GM21786 (cell line): ENCODE data around the gene PPCS.
A peak's percentile ranks its signal among the peaks of the same experiment; 100 is the strongest.

ENCODE experiments used
- ATAC-seq: cut with Tn5 transposase; IDR thresholded peaks from one replicate; pipeline ENCODE4 v1.9.1; 2021; ENCODE audit not compliant: unreplicated experiment

Gene PPCS

DNA sequence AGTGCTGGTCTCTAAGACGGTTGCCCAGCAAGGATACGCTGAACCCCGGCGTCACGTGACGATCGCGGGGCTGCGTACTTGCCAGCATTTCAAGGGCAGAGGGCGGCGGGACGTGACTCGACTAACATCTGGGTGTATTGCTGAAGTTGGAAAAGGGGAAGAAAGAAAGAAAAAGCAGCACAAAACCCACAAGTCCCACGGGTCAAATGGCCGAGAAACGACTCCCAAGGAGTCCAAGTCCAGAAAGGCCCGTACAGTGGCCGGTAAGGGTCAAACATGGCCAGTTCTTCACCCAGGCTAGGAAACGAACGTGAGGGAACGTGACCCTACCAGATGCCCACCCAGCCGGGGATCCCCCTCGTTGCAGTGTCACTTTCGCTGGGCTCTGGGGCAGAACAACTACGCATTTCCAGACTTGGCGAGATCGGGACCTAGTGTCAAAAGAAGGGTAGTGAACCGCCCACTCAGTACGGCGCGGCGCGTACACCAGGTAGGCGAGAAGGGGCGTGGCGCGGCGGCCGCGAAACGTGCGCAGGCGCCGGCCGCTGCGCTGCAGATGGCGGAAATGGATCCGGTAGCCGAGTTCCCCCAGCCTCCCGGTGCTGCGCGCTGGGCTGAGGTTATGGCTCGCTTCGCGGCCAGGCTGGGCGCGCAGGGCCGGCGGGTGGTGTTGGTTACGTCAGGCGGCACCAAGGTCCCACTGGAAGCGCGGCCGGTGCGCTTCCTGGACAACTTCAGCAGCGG, at the start of gene PPCS, which contains the start of gene ZMYND12:
TSS of gene PPCS (plus strand) at position 534 of the 744 bp plus-strand sequence. CDS start at position 557, 23 bp downstream.
TSS of gene ZMYND12 (minus strand) at position 13 of the 744 bp plus-strand sequence. CDS start 25 bp downstream, outside the sequence.
- ATAC-seq, result peak; percentile 82

DNA sequence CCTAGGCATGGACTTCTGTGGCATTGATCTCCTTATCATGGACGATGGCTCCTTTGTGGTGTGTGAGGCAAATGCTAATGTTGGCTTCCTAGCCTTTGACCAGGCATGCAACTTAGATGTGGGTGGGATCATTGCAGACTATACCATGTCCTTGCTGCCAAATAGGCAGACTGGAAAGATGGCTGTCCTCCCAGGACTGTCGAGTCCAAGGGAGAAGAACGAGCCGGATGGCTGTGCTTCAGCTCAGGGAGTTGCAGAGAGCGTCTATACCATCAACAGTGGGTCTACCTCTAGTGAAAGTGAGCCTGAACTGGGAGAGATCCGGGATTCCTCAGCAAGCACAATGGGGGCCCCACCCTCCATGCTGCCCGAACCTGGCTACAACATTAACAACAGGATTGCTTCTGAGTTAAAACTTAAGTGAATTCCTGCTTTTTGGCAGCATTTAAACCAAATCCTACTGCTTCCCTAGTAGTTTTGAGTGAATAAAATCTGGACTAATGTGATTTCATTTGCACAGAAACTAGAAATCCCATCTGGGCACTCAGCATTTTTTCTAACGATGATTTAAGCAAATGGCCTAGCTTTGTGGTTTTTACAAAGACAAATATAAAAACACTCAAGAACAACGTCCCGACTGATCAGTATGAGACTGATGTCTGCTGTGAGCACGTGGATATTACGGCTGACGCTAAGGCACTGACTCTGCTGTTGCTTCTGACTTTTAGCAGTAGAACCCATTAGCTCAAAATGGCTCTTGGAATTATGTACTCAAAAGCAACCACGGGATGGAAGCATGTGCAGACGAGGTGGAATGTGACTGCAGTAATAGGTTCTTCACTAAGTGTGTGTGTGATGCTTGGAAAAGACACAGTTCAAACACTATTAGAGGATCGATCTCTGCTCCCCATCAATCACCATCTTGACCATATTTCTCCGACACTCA, 41.5 kb upstream of the PPCS start:
- no peak for ATAC-seq

DNA sequence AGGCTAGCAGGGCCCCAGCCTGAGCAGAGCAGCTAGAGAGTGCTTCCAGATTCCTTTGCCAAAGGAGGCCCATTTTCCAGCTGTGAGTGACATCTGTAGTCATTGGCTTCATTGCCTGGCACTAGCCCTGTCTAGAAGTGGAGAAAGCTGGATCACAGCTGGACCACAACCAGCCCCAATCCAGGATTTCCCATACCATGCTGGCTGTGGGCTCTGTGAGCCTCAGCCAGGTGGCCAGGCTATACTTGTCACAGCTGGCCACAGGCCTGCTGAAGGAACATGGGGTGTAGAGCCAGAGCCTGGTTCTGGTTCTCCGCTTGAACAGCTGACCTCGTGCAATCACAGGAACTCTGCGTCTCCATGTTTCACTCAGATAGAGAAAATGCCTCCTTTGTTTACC, 39.2 kb upstream of the PPCS start:
- no peak for ATAC-seq

DNA sequence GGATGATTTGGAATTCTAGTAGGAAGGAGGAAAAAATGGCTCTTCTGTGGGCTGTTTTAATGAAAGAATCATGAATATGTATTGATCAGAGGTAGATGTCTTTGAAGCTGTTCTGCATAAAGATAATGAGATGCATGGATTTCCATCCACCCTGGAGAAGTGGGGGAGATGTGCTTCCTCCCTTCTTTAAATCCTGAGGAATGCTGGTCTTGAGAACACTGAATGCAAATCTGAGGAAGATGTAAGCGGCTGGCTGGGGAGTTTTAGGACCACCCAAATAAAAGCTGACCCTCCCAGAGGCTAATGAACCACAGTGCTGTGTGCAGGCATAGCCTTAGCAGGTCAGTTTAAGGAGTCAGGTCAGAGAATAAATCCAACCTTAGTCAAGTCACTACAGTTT, 37.8 kb upstream of the PPCS start:
- ATAC-seq, result no peak

DNA sequence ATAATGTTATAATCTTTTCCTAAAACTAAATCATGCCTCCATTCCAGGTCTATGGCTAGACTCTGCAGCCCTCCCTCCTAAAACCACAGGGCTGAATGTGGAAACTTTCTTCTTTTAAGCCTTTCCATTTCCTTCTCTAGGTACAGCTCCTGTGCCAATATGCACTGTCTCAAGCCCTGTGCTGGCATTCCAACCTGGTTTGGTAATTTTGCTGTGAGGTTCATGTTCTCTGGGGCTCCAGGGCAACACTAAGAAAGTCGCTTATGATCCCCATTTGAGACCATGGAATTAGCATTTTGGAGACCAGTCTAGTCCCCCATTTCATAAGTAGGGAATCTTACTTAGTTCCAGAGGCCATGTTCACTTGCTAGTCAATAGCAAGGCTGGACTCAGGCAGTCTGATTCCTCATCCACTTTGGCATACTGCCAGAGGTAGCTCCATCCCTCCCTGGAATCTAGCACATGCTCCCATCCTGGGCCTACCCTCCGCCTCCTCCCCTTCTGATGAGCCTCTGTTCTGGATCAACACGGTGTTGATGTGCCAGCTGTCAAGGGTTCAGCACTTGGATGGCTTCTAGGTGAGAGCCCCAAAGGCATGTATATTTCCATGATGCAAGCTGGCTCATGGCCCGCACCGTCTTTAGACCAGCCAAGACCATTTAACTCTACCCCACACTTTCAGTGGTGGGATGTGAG, 37.1 kb upstream of the PPCS start:
- ATAC-seq, result no peak

DNA sequence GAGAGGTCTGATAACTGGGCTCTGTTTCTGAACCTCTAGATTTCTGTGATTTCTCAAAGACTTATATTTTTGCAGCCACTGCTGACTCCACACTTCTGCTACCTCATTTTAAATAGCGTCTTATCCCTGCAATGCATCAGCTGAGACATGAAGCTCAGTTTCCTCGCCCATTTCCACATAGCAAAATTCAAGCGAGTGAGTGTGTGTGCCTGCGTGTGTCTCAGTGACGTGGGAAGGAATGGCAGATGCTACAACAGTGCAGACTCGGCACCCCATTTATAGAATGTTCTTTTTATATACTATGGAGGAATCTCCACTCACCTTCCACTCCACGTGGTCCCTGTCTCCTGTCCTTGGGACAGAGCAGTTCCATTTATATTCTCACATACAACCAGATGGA, 36.2 kb upstream of the PPCS start:
- ATAC-seq, result no peak

DNA sequence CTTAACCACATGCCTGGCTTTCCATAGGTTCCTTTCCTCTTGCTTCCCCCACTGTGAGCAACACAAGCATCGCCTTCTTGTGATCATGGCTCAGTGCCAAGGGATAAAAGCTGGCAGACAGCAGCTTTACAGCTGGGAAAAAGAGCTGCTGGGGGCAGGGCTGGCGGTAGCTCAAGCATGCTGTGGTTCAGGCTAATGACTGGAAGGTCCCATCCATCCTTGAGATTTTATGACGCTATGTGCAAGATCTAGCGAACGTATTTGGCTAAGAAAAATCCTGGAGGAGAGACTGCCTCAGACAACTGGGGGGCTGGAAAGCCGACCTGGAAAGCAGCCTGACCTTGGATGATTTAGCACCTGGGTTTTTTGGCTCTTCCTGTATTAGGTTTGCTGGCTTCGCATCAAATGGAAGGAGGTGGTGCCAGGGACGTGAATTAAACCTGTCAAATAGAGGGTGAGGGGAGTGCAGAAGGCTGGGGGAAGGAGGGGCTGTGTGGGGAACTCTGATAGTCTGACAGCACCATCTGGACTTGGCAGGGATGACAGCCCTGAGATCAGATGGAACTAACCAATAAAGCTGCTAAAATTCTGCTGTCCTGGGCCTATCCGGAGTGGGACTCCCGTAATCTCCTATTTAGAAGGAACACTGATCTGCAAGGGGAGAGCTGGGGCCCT, 35.3 kb upstream of the PPCS start:
- no peak for ATAC-seq

DNA sequence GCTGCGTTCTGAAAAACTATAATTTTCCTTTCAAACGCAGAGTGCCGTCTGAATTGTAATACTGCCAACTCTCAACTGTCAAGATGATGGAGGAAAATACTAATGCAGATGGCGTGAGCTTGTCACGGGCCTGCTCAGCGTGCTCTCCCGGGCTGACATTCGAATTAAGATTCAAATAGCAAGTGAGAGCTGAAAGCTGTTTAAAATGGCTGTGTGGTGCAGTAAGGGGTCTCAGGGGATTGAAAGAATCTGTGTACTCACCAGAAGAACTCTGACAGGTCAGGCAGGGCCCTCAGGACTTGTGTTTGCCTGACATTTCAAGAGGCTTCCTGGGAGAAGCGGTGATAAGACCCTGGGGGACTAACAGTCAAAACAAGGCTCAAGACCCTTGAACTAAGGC, 33.6 kb upstream of the PPCS start:
- ATAC-seq, result no peak

DNA sequence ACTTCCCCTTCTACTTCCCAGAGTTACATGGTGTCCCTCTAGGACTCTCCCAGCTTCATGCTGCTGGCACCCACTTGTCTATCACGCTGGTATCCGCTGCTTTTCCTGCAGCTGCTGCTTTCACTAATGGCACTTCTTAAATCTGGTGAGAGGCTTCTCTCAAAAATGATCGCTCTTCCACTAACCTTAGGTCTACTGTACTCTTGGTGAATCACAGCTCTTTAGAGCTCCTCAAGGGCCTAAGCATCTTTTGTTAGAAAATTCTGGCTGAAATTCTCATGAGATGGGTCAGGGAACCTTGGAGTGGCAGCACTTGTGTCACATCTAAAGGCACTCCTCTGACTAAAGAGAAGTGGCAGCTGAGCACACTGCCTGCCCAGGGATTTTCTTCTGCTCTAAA, 32.7 kb upstream of the PPCS start:
- no peak for ATAC-seq

DNA sequence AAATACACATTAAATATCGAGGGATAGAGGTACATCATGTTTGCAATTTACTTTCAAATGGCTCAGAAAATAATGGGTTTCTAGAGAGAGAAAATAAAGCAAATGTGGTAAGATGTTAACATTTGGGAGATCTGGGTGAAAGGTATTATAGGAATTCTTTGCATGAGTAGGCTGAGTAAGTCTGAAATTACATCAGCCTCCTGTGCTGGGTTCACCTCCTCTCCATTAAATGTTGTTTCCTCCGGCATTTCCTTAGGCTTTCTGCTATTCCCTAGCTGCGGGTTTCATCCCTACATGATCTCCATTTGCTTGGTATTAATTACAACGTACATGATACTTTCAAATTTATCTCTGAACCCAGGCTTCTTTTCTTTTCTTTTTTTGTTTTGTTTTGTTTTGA, 32.1 kb upstream of the PPCS start:
- no peak for ATAC-seq

DNA sequence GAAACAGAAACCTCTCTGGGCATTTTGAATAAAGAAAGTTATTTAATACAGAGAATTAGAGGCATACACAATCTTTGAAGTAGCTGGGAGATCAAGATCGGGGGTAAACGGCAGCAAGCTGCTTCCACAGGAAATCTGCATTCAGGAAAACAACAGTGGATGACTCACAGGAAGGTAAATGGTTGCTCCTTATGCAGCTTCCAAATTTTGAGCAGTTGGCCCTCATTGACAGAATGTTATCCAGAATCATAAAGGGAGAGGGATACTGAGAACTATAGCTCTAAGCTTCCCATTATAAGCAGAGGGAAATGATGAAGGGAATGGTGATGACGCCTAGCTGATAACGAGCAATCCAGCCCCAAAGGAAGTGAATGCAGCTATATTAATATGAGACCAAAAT, 29.1 kb upstream of the PPCS start:
- ATAC-seq, result no peak

DNA sequence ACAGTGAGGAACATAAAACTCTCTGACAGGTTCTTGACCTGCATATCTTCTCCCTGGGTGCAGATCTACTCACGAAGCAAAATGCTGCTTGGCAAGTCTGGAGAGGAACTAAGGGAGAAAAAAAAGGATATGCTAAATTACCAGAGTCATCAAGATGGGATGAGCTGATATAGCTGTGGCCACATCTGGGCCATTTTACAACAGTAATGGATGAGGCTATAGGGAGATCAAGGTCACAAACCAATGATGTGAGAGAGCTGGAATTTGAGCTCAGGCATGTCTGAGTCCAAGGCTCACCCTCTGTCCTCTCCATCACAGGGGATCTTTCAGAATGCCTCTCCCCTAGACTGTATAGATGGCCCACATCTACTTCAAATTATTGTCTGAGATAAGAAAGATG, 26.7 kb upstream of the PPCS start:
- no peak for ATAC-seq

DNA sequence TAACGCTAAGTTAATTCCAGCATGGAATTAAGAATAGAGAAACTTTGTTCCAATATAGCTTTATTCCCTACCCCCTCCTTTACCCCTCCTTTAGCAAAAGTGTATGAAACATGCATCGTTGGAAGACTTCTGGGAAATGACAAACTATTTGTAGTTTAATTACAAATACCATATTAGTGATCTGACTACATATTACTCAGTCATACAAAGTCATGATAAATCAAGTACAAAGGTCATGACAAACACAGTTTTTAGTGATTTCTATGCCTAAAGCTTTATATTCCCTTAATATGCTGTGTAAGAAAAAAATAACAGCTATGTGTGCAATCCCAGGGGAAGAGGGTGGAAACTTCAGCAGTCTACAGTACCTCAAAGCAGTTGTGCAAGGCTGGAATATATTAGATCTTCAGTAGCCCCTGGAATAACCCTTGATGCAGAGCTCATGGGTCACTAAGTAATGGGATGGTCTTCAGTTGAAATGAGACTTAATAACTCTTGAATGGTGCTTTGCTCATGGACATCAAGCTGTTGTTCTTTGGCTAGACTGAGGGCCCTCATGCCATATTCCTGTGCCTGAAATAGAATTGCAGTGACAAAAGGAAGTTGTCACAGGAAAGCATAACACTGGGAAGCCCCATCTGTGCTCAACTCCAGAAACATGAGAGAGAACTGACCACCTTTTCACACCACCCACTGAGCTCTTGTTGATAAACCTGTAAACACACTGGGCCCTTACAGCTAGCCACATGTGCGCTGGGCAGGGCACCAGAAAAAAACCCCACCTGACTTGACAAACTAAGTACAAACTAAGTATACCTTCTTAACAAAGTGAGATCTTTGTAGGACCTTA, 25.8 kb upstream of the PPCS start:
- ATAC-seq, result no peak

DNA sequence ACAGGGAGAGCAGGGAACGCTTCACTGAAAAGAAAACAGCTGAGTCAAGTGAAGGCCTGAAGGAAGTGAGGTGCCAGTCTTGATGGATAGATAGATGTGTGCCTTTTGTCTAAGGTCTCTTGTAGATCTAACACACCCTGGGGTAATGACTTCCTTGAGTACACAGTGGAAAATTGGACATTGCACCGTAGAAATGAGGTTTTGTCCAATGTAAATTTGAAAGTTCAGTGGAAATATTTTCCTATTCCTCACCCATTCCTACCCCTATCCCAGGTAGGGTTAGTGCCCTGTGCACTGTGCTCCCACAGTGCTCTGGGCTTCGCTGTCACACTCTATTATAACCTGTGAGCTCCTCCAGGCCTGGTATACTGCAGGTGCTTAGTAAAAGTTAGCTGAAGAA, 24.8 kb upstream of the PPCS start:
- ATAC-seq, result no peak

DNA sequence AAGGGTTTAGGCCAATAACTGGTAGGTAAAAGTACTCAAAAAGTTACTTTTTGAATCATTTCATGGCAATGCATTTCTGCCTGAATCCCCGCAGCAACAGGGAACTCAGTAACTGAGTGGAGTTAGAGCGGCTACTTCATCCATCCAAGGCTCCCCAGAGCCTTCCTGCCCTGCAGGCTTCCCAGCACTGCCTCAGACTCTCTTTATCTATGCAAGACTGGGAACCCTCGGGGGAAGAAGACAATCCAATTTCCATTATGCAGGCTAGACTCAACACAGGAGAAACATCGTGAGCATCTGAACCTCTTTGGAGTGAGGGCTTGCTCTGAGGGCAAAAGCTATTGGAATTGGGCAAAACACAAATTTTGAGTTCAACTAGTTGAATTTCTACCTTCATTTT, 23.6 kb upstream of the PPCS start:
- ATAC-seq, result no peak

DNA sequence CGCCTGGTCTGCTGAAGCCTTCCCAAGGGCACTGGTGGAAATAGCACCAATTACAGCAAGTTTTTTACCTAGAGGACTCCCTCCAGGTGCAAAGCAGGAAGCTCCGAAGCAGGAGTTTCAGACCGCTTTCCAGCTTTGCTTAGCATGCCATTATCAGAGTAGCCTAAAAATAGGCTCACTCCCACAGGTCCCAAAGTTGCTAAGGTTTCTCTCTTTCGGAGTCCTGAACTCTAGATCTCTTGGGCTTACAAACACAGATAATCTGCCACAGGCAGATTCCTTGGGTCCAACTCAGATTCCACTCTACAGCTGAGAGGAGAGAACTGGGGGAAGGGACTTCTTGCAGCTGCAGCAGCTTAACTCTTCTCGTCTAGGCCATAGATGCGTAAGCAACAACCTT, 23.0 kb upstream of the PPCS start:
- no peak for ATAC-seq

DNA sequence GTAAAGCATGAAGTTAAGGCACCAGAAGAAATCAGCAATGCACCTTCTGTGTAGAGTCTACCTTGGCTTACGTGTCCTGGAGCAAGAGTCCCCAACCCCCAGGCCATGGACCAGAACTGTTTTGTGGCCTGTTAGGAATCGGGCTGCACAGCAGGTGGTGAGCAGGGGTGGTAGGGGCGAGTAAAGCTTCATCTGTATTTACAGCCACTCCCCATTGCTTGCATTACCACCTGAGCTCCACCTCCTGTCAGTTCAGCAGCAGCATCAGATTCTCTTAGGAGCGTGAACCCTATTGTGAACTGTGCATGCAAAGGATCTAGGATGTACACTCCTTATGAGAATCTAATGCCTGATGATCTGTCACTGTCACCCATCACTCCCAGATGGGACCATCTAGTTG, 22.0 kb upstream of the PPCS start:
- no peak for ATAC-seq

DNA sequence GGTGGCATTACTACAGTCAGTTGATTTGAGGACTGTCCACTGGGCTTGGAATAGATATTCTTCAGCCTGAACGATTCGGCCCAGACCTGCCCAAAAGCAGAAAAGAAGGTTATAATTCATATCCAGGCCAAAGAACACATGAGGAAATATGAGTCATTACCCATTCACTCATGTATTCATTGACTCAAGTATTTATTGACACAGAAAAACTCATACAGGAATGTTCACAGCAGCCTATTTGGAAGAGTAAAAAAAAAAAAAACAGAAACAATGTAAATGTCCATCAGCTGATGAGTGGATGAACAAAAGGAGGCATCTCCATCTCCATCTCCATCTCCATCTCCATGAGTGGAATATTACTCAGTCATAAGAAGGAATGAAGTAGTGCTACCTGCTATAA, 16.4 kb upstream of the PPCS start:
- ATAC-seq, result no peak

DNA sequence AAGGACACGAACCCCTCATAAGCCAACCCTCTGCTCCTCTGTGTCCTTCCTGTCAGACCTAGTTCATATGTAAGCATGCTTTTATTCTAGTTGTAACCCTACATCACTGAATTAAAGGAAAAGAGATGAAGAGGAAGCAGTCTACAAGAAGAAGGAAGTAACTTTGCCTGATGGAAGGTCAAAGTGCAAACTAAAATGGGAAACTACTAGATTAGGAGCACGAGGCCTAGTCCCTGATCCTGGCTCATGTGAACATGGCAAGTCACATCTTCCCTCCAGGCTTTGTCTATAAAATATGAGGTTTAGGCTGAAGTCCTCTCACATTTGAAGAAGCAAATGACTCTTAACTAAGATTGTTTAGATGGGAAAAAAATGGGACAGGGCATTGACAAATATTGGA, 13.7 kb upstream of the PPCS start:
- no peak for ATAC-seq

DNA sequence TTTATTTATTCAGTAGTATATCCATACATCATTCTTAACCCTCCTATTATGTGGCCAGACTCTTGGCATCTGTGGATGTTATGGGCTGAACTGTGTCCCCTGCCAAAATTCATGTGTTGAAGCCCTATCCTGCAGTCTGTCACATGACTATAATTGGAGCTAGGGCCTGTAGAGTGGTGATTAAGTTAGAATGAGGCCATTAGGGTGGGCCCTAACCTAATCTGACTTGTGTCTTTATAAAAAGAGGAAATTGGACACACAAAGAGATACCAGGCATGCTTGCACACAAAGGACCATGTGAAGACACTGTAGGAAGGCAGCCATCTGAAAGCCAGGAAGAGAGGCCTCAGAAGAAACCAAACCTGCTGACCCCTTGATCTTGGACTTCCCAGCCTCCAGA, 7.1 kb upstream of the PPCS start:
- no peak for ATAC-seq
